ENCODE results near the gene ACSS1. TPM values are rescaled to one million over a fixed set of nuclear protein-coding genes. Genes with fewer than 3 reads are reported as not detected.

The ACSS1 gene
- total and polyA plus RNA-seq, 2 of the 8 experiments (the other 6 are each of a cell fraction or from before 2014, with no cell fraction given), result 2.6 to 3.4 TPM

- Histone ChIP-seq H3K18ac (ENCODE audit: extremely low read depth, low read length) (no peak overlapping the region), H2BK12ac (ENCODE audit: low read depth, low read length) (no peak overlapping the region), H3K79me1 (ENCODE audit: low read depth, low read length) (no peaks in the 10 kb centered on the region), H2BK20ac (ENCODE audit: low read length) (no peak overlapping the region), H2BK15ac (ENCODE audit: low read length) (no peak overlapping the region), H3K79me2 (ENCODE audit: control insufficient read depth in 1 of 2, insufficient read depth in 2 of 2, low read length in 2 of 2) (peaks cover 3 to 23% of the 10 kb centered on the region in 2 experiments; a peak in 3 of 4 replicates), H3K4ac (replicated peaks; ENCODE audit: insufficient read length, low read depth, low read length) (no peak overlapping the region), H3K14ac (ENCODE audit: insufficient read length) (no peak overlapping the region), H2BK5ac (ENCODE audit: low read depth, low read length) (no peak overlapping the region), H2BK120ac (replicated peaks; ENCODE audit: low read depth, low read length) (no peak overlapping the region), H2AFZ (ENCODE audit: low read length) (no peak overlapping the region), H2AK5ac (ENCODE audit: low read depth, low read length) (no peak overlapping the region), H3K27me3 (replicated peaks in 1 of 4; ENCODE audit: control insufficient read depth in 3 of 4, extremely low read depth in 1 of 4, insufficient read depth in 3 of 4, low read length in 3 of 4) (peaks cover 0 to 2% (median 0%) of the 10 kb centered on the region in 4 experiments; a peak in 2 of 7 replicates), H3K23ac (ENCODE audit: insufficient read length) (no peak overlapping the region), H4K20me1 (replicated peaks in 1 of 2; ENCODE audit: control insufficient read depth in 1 of 2, insufficient read depth in 2 of 2, low read length in 2 of 2) (peaks cover 0 to 4% of the 10 kb centered on the region in 2 experiments), H3K56ac (replicated peaks; ENCODE audit: insufficient read length, low read depth, low read length) (no peak overlapping the region), H4K5ac (ENCODE audit: insufficient read length, low read depth, low read length) (no peak overlapping the region), H3K27ac (ENCODE audit: low read depth, low read length) (no peak overlapping the region), H3K36me3 (ENCODE audit: control insufficient read depth in 2 of 4, insufficient read depth in 4 of 4, low read length in 3 of 4) (no peaks in the 10 kb centered on the region), H3K23me2 (ENCODE audit: low read depth, low read length) (peaks cover 3% of the 10 kb centered on the region), H3K9me3 (ENCODE audit: insufficient read depth in 2 of 2, low read depth in 1 of 2, low read length in 1 of 2) (no peaks in the 10 kb centered on the region), H3K4me2 (ENCODE audit: insufficient read depth in 1 of 2, low read depth in 2 of 2, low read length in 2 of 2) (no peak overlapping the region), H3K4me3 (ENCODE audit: extremely low read depth in 1 of 4, insufficient read depth in 2 of 4, low read depth in 3 of 4, low read length in 4 of 4) (no peak overlapping the region), H4K8ac (ENCODE audit: extremely low read depth, insufficient read depth, low read length) (no peak overlapping the region), H4K91ac (replicated peaks; ENCODE audit: insufficient read length, low read length) (no peak overlapping the region), H3K9ac (replicated peaks in 1 of 4; ENCODE audit: extremely low read depth in 1 of 4, low read depth in 3 of 4, low read length in 3 of 4) (no peak overlapping the region), H3K4me1 (replicated peaks in 1 of 4; ENCODE audit: control insufficient read depth in 3 of 4, insufficient read depth in 4 of 4, low read length in 3 of 4) (peaks cover 0 to 7% (median 0%) of the 10 kb centered on the region in 4 experiments; a peak in 1 of 7 replicates)
- DNase-seq (ENCODE audit: low read depth in 1 of 2, low spot score in 2 of 2), result peak; percentile 31 to 89
- CTCF ChIA-PET (ENCODE audit: partially characterized antibody), result interaction anchor here (0.7 to 4.0 kb wide), 26 partner anchors 9 to 414 kb away, joined by 3 to 121 read pairs (median 4); partner anchors contain the start of gene ACSS1
- WGBS, 2 experiments (ENCODE audit: extremely low coverage in 1 of 2, insufficient coverage in 1 of 2, insufficient read length in 1 of 2, insufficient replicate concordance in 2 of 2, low coverage in 1 of 2, low lambda C conversion rate in 2 of 2, missing lambda C conversion rate in 1 of 2), result 53% methylated on average over 20 of the region's 20 CpGs; no CpG with 5 or more reads in 1 of the 2 experiments
- POLR2A ChIA-PET (ENCODE audit: partially characterized antibody), result interaction anchor here (0.9 to 1.9 kb wide), 2 partner anchors 70 to 546 kb away, joined by 3 to 8 read pairs; no protein-coding TSS in a partner anchor
- peak; percentile 72 for FAIRE-seq
Observed at GRCh38 chr20:24994470-24995368, 63.2 kb downstream of the ACSS1 start.
